HS-27A (cell line): ENCODE results near the gene KCTD6.

Experiments
- DNase-seq: peaks from one replicate; pipeline ENCODE4 v3.0.0-alpha.2; 2012; ENCODE audit warnings: low read depth, missing footprints

KCTD6 gene

DNA sequence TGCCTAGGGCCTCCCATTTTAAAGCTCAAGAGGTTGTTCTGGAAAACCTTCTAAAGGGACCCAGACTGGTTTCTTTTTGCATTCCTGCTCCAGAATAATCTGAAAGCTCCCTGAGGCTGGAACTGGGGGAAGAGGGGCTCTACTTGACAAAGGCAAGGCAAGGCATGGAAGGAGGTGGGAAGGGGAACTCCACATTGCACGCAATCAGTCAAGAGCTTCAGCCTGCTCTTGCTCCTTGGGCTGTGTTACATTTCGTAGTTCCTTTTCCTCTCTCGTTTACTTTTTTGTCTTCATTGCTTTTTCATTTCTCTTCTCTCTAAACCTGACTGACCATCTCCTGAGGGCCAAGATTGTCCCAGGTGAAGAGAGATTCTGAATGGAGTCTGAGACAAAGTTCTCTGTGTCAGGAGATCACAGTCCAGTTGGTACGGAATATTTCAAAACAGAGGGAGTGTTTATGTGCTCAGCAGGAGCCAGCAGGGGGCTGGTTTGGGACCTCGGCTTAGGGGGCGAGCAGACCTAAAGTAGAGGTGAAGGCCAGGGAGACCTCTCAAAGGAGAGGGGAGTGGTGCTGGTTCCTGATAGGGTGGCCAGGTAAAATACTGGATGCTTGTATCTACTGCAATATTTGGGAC is 6.0 kb upstream of the KCTD6 start:
- DNase-seq, result no peak

DNA sequence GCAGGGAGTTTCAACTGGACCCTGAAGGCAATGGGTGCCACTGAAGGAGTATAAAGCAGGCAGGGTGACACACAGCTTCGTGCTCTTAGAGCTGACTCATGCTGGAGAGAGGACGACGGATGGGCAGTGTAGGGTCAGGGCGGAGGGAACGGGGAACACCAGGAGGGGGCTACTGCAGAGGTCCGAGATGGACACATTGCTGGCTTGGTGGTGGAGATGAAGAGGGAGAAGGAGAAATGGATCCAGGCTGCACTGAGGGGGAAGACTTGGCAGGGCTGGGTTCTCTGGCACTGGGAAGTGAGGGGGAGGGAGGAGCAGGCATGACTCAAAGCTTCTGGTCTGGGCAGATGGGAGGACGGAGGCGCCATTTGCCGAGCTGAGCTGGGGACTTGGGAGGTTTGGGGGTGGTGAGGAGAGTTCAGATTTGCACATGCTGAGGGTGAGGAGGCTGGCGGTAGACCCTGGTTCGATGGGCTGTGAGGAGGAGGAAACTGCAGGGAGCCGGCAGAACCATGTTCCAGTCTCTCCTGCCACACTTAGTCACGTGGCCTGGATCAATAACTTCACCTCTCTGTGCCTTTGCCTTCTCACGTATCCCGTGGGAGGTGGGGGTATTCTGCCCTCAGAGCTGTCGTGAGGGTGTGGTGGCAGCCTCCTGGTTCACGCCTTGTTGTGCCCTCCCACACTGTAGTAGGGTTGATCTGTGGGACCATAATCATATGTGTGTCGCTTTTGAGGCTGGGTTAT is 4.6 kb upstream of the KCTD6 start:
- DNase-seq, result peak; percentile 71

DNA sequence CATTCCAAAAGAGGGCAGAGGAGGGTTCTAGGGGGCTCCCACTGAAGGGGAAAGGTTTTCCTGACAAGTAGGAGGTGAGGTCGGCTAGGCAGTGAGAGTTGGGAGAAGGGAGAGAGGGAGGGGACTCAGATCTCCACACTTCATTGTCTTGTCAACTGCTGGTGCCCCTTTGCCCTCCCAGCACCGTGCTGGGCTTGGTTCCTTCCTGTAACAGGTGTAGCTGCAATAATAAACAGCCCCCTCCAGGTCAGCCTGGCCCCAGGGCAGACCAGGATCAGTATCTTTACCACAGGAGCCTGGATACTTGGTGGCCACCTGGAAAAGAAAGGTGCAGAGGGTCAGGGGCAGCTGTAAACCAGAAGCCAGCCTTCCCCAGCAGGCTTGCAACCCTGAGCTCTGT is 2.9 kb upstream of the KCTD6 start:
- DNase-seq, result no peak

DNA sequence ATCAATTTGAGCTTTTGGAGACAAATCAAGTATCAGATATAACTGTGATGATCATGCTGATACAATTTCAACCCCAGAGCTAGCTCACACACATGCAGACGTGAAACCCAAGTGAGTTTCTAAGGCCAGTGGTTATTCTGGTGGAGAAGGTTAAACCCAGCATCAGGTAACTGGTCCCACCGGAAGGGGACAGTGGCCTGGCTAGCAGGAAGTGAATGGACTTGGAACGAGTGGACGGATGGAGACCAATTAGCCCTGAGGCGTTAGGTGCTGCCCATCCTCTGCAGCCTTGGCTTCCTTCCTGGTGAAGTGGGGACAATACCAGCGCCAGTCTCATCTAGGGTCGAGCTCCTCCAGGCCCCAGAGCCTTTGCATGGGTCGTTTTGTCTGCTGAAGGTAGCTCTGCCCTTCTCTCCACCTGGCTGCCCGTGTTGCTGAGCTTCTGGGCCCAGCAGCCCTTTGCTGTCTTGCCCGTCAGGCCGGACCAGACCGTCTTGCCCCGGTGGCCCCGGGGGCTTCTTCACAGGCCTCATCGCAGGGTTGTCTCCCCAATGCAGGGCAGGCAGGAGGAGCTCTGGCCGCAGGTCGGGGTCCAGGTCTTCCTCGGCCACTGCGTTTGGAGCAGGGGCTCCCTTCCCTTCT is 915 bp upstream of the KCTD6 start:
- DNase-seq, result no peak

DNA sequence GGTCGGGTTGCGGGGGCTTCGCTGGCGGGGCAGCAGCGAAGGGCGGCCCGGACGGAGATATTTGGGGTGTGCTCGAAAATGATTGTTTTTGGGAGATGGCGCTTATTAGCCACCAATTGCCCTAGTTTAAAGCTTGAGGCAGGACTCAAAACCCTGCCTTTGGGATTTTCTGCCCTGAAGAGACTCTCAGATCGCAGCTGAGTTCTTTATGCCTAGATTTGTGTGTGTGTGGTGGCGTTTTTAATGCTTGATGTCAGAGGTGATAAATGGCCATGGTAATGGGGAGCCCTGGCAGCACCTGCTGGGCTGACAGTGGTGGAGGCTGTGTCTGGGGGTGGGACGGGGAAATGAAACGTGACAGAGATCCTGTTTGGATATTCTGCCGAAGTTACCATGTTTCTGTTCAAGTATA is 604 bp downstream of the KCTD6 start:
- DNase-seq, result no peak

DNA sequence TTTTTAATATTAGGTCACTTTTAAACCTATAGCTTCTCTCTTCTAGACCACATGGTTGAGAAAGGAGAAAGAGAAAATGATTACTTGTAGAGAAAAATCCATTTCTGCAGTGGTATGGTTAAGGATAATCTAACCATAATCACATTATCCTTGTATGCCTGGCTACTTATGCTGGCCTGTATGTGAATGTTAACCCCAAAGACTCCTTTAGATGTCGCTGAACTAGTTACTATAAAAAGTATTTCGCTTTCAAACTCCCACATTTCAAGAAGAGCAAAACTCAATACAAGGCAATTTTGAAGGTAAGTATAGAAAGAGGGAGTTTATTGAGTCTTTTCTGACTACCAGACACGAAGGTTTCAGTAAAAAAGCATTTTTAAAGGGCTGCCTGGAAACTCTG is 2.2 kb downstream of the KCTD6 start:
- no peak for DNase-seq

DNA sequence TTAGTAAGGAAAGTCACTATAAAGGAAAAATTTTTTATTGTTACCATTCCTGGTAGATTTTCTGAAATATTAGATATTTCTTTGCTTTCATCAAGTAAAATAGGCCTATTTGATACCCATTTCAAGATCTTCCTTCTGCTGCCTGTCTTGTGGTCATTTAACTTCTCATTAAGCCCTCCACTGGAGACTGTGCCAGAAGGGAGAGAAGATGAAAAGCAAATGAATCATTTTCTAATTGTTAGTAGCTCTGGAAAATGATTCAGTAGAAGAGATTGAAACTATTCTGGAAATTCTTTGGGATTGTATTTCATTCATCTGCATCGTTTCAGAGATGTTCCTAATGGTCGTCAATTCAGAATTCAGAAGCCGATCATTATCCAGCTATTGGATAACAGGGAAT is 3.2 kb downstream of the KCTD6 start:
- DNase-seq, result no peak

DNA sequence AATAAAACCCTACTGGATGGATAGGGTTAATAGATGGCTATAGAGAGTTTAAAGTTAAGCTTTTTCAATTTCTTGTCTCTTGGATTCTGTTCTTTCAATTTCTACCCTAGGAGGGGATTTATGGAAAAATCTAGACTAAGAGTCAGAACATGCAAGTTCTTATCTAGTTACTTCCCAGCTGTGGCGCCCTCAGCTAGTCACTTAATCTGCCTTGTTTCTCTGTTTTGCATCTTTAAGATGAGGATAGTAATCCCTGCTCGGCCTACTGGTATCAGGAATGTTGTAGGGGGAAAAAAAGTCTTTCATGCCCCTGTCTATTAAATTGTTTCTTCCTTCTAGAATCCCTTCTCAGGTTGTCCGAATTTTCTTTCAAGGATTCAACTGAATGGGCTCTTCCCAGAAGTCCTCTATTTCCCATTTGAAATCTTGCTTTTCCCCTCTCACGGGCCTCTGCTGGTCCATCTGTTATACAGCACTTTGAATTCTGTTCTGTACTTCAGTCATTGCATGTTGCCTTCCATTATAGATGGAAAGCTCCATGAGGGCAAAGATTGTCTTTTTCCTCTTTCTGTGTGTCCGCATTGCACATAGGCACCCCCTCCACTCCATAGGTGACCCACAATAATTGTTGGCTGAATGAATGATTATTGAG is 4.4 kb downstream of the KCTD6 start:
- DNase-seq, result no peak

DNA sequence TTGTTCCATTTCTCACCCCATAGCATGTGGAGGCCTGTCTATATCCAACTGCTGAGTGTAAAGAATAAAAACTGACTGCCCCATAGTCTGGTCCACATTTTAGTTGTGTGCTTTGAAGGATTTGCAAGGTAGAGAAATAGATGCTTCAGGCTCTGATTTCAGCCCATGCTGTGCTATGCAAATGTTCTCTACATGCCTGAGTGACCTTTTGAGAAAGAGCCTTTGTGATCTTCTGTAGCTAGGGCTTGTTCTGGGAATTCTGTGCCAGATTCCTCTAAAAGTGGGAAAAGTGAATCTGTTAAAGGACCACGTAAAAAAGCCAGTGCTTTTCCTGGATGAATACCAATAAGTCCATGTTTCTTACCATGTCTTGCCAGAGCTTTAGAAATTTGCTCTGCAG is 5.2 kb downstream of the KCTD6 start:
- no peak for DNase-seq

DNA sequence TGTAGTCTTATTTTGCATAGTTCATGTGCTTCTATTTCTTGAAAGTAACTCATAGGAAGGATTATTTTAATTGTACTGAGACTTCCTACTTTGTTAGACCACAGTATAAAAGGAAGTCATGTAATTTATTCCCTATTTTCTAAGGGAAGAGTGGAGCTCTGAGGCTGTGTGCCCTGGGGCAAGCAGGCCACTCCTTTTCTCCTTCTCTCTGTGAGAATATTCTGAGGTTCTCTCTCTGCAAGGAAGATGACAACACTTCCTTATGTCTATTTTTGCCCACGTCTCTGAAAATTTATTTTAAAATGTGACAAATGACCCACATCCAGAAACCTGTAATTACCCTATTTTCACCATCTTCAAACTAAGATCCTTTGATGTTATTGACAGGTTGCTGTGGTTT is 11.0 kb downstream of the KCTD6 start:
- no peak for DNase-seq

DNA sequence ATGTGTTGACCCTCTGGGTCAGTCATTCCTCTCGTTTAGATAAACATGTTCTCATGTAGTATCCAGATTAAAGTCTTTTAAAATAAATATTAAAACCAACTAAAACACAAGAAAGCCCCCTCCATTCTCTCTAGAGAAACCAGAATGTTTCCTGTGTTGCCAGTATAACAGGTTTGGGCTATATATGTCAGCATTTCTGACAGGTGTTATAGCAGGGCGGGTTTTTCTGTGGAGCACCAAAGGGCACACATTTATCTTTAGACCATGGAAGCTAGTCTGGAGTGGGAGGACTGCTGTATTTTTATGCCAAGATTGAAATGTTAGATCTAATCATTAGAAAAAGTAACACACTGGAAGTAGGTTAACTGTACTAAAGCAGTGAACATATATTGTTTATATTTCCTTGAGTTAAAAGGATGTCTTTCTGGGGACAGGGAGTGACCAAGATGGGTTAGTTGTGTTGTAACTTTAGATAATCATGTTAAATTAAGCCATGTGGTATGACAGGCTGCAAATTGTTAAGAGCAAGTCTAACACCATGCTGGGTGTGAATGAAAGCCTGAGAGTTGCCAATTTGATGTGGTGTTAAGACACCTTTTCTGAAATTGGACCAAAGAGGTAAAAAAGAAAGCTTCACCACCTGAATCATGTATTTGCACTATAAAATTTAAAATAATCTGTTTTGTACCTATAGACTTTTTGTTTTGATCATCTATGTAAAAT is 15.6 kb downstream of the KCTD6 start:
- no peak for DNase-seq

DNA sequence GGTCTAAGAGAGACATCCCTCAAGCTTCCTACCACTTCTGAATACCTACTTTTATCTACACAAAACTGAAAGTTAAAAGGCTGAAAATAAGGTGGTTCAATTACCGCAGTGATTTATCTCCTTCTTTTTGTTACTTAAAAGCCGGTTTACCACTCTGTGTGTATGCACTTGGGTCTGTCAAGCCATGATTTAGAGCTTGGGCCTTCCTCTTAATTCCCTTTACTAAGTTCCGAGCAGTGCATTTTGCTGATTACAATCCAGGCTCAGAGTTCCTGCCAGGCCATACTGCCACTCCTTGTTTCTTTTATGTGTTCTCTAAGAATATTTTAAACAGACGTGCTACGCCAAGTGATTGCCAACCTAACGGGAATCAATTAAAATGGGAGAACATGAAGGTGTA is 16.5 kb downstream of the KCTD6 start:
- DNase-seq, result no peak

DNA sequence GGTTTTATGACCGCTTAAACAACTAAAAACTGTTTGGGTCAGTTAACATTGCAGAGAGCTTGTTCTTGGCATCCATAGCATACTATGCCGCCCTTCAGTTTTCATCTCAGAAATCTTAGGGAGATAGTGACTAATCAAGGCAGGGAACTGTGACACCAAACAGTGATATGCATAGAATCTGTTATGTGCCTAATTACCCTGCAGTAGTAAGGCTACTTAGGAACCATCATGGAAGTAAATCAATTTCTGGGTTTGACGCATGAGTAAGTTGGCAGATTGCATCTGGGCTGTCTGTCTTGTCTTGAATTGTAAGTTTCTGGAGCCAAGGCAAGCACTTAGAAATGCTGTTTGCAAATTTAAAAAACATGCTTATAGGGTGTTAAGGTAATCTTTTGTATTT is 22.5 kb downstream of the KCTD6 start:
- DNase-seq, result no peak

DNA sequence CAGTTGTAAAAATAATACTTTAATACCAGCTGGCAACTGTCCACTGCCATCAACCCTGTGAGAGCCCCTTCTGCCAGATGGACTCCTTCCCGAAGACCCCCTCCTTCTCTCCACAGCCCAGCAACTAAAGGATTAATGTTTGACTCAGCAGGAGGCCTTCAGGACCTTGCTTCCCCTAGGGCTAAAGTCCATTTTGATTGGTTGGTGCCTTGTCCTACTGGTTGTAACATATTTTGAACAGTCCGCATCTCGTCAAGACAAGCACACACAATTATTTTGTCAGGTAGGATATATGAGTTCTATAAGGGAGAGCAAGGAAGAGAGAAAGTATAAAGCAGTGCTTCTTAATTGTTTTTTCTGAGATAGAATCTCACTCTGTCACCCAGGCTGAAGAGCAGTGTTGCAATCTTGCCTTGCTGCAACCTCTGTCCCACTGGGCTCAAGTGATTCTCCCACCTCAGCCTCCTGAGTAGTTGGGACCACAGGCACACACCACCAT is 26.4 kb downstream of the KCTD6 start:
- DNase-seq, result no peak

DNA sequence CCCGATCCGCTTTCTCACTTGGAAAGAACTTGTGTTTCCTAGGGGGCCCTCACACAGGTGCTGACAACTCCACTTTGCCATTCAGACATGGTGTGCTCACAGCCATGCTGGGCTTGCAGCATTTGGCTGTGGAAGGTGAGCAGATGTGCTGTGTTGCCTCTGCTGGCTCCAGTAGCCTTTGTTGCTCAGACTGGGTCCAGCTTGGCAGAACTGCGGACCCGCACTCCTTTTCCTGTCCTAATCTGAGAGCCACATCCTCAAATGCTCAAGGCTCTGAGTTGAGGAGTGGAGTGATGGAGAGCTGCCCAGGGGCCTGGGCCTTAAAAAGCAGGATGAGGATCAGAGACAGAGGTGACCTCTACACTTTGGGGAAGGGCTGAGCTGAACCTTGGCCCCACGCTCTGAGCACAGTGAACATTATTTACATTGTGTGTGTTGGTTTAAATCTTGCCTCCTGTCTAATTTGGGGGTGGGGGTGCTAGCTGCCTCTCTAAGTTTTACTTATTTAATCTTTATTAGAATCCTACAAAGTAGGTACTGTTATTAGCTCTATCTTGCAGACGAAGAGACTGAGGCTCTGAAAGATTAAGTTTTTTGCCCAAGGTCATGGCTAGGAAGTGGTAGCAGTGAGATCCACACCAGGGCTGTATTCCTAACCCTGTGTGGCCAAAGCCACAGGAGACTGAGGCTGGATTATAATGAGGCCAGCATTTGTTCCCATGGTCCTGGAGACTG is 27.9 kb downstream of the KCTD6 start:
- no peak for DNase-seq

DNA sequence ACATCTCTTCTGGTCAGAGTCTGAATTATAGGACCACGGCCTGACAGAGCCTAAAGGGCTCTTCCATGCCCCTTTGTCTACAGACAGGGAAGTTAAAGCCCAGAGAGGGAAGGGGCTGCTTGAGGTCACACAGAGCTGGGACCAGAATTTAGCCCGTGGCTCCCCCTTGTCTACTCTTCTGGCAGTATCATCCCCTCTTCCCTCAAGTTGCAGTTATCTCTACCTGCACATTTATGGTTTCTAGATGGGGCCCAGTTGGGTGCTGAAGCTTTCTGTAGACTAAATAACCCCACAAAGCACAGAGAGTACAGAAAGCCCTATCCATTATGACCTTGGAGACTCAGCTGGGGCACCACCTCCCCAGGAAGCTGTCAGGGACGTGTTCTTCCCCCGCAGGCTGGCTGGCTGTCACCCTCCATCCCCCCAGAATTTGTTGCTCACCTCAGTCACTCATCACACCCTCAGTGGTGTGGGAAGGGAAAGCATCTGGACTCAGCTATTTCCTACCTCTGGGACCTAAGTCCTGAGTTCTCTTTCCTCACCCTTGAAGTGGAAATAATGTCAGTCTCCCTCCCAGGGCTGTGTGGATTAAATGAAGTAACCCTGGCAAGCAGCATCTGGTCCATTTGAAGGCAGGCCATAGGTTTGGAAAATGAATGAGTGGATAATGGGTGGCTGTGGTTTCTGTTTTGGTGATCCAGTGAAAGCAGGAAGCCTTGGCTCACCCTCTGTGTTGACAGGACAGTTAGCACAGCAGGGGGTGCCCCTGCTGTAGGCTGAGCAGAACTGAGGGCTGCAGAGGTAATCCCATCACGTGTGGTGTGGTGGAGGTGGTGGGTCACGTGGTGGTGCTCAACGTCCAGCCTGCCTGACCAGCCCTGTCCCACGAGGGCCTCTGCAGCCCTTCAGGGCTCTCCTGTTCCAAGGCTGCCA is 28.8 kb downstream of the KCTD6 start:
- DNase-seq, result no peak

DNA sequence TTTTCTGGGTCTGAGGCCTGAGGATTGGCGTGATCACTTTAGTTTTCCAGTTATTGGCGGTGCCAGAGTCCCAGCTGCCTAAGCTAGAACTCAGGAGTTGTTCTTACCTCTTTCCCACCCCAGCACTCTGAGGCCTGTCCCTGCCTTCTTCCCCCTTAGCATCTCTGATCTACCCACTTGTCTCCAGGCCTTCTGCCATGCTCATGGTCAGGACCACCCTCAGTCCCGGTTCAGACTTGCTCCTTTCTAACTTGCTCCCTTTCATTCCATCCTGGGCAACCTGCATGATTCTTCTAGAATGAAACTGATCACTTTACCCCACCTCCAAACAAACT is 29.4 kb downstream of the KCTD6 start:
- DNase-seq, result no peak

DNA sequence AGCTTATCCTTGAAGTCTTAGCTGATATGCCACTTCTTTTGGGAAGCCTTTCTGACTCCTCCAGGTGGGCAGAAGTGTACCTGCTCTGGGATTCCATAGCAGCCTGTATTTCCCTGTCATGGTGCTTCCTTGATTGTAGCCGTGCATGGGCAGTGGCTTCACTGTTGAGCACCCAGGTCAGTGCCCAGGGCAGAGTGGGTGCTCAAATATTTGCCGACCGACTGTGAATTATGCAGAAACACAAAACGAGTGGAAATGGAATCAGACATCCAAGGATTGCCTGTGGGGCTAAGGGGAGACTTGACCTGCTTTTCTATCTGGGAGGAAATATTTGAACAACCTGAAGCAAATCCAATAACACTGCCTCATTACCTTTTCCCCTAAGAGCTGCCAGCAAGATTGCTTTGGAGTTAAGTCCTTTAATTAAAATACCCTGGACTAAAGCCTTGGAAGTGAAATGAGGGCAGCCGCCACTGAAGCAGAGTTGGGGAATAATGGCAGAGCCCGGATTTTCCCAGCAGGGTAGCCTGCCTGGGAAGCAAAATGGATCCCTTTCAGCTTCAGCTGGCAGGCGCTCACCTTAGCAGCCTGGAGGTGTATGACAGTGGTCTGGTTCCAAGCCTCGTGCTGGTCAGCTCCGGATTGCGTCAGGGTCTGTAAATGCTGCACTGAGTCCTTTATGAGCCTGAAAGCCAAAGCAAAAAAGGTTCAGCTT is 30.2 kb downstream of the KCTD6 start:
- no peak for DNase-seq

DNA sequence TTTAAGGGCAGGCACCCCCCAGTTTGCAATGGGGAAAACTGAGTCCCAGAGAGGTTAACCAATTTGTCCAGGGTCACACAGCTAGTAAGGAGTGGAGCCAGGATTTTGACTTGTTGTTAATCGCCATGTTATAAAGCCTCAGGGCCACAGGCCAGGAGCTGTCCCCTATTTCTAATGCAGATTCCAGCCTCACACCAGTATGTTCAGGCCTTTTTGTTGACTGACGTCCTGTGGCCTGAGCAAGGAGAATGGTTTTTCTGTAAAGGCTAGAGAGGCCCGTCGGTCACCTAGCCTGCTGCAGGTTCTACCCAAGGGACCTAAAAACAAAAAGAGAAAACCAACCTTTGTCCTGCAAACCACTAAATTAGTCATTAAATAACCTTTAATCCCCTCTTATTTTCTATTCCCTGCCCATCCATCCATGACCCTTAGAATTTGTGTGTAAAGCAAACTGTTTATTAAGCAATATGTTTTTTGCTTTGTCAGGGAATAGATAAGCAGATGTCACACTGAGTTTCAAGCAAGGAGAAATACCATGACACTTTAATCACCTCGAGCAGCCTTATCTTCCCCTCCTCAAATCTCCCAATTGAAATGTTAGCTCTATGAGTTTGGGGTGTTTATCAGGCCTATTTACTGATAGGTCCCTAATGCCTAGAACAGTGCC is 31.0 kb downstream of the KCTD6 start:
- DNase-seq, result no peak
